GM12878 (cell line): ENCODE measurements around the gene PRDM16. TPM values are rescaled to one million over a fixed set of nuclear protein-coding genes. Genes with fewer than 3 reads are reported as not detected.

ENCODE experiments used
- ATAC-seq: fragments of 200-7000 bp; cut with Tn5 transposase; 3 replicates; pipeline ENCODE4 v1.9.1; 2020; ENCODE audit warnings: mild to moderate bottlenecking, moderate library complexity
- BruUV-seq: library from RNA; stranded (reverse); fragments of 400-500 nt; replicated peaks from 2 replicates; lab custom pipeline; 2021; lab: Mats Ljungman, UMichigan
- CTCF ChIA-PET: fragments of 300-600 bp; sonication (Branson Sonifier 250); formaldehyde crosslinking; extraction: SDS; loops from one replicate; lab custom pipeline; 2021; ENCODE audit warnings: inconsistent platforms; lab: Yijun Ruan, JAX
- POLR2A ChIA-PET: fragments of 350-600 bp; formaldehyde crosslinking; extraction: SDS; loops from one replicate; lab custom pipeline; 2021; ENCODE audit warnings: inconsistent platforms; lab: Charles Lee
- RAD21 ChIA-PET: fragments of 300-600 bp; sonication (Branson Sonifier 250); formaldehyde crosslinking; loops from one replicate; lab custom pipeline; 2023; ENCODE audit warnings: antibody characterized with exemption; ENCODE audit not compliant: unreplicated experiment; lab: Charles Lee
- SMC1A ChIA-PET: fragments of 300-600 bp; sonication (Branson Sonifier 250); formaldehyde crosslinking; loops from one replicate; lab custom pipeline; 2023; ENCODE audit not compliant: unreplicated experiment, uncharacterized antibody; lab: Charles Lee
- DNase-seq: peaks from one replicate; pipeline ENCODE4 v3.0.0-alpha.2; 2011; ENCODE audit warnings: low read depth, low spot score
- FAIRE-seq: peaks from 3 replicates; lab custom pipeline; 2011; peaks lifted over from hg19 to GRCh38; lab: Jason Lieb, UNC
- H2AFZ ChIP-seq: 2 replicates; pipeline ENCODE4 v1.6.0; 2011; ENCODE audit warnings: low read depth, low read length, control low read depth; ENCODE audit not compliant: control insufficient read depth
- H3K27ac ChIP-seq: 2 replicates; pipeline ENCODE4 v1.5.1; 2011; ENCODE audit warnings: control low read depth; ENCODE audit not compliant: control insufficient read depth, insufficient read depth
- H3K27me3 ChIP-seq, 2 experiments: replicated peaks in 1 of 2; 2 replicates each; pipeline versions ENCODE4 v1.6.0 to v1.6.1; 2011; ENCODE audit warnings: low read length in 1 of 2; ENCODE audit not compliant: control insufficient read depth in 2 of 2, insufficient read depth in 2 of 2
- H3K36me3 ChIP-seq, 2 experiments: 2 replicates each; pipeline ENCODE4 v1.5.1; 2011; ENCODE audit warnings: low read length in 1 of 2; ENCODE audit not compliant: control insufficient read depth in 2 of 2, insufficient read depth in 2 of 2
- H3K4me1 ChIP-seq: 2 replicates; pipeline ENCODE4 v1.6.1; 2011; ENCODE audit warnings: mild to moderate bottlenecking, low read length, moderate library complexity, mixed read lengths; ENCODE audit not compliant: control insufficient read depth, insufficient read depth
- H3K4me2 ChIP-seq: 2 replicates; pipeline ENCODE4 v1.6.0; 2011; ENCODE audit warnings: control low read depth; ENCODE audit not compliant: control insufficient read depth, insufficient read depth
- H3K4me3 ChIP-seq: fragments of 200-600 bp; sonication (generic); 2 replicates; pipeline ENCODE4 v1.5.1; 2016
- H3K79me2 ChIP-seq: 2 replicates; pipeline ENCODE4 v1.6.0; 2011; ENCODE audit warnings: low read length; ENCODE audit not compliant: control insufficient read depth, insufficient read depth
- H3K9ac ChIP-seq: 2 replicates; pipeline ENCODE4 v1.8.0; 2011; ENCODE audit warnings: low read length, control low read depth, mixed read lengths; ENCODE audit not compliant: control insufficient read depth, insufficient read depth
- H3K9me3 ChIP-seq: replicated peaks from 3 replicates; pipeline ENCODE4 v1.5.1; 2011; ENCODE audit warnings: mild to moderate bottlenecking, low read length; ENCODE audit not compliant: control insufficient read depth, insufficient read depth
- H4K20me1 ChIP-seq: 2 replicates; pipeline ENCODE4 v1.6.0; 2011; ENCODE audit not compliant: control insufficient read depth, insufficient read depth
- BHLHE40 ChIP-seq, 2 experiments: fragments of 450-650 bp in 1 of 2; IDR thresholded peaks; 2 replicates each; pipeline ENCODE4 v1.6.1; 2011 to 2017; ENCODE audit warnings: low read depth in 2 of 2, borderline replicate concordance in 1 of 2, improper control_type of control experiment in 1 of 2, low read length in 1 of 2, mild to moderate bottlenecking in 1 of 2
- ELK1 ChIP-seq: IDR thresholded peaks from 2 replicates; pipeline ENCODE4 v1.6.1; 2012; ENCODE audit warnings: low read depth, low read length, improper control_type of control experiment
- HDAC2 ChIP-seq: fragments of 200-600 bp; sonication (generic); IDR thresholded peaks from 2 replicates; pipeline ENCODE4 v1.6.1; 2017
- KDM1A ChIP-seq: fragments of 200-600 bp; sonication (generic); IDR thresholded peaks from 2 replicates; pipeline ENCODE4 v1.6.1; 2016; ENCODE audit warnings: borderline replicate concordance
- NR2F1 ChIP-seq: fragments of 450-650 bp; conservative IDR thresholded peaks from 2 replicates; pipeline ENCODE4 v1.6.1; 2017; ENCODE audit warnings: mild to moderate bottlenecking
- PRDM15 ChIP-seq: fragments of 450-650 bp; formaldehyde crosslinking; IDR thresholded peaks from 2 replicates; pipeline ENCODE4 v1.4.0; 2020; ENCODE audit warnings: mild to moderate bottlenecking, moderate library complexity
- SIX5 ChIP-seq: IDR thresholded peaks from 2 replicates; pipeline ENCODE4 v1.6.1; 2011; ENCODE audit warnings: mild to moderate bottlenecking, low read depth, low read length, moderate library complexity; ENCODE audit not compliant: severe bottlenecking
- SKIL ChIP-seq: fragments of 450-650 bp; IDR thresholded peaks from 2 replicates; pipeline ENCODE4 v1.6.1; 2017; ENCODE audit warnings: mild to moderate bottlenecking, low read depth, inconsistent platforms; ENCODE audit not compliant: poor library complexity, severe bottlenecking
- SP1 ChIP-seq: IDR thresholded peaks from one replicate; pipeline ENCODE4 v1.6.1; 2011; ENCODE audit warnings: low read depth, low read length
- SREBF2 ChIP-seq: IDR thresholded peaks from 2 replicates; pipeline ENCODE4 v1.6.1; 2012; ENCODE audit warnings: mild to moderate bottlenecking, low read length
- ZBED1 ChIP-seq: IDR thresholded peaks from 2 replicates; pipeline ENCODE4 v1.6.1; 2016; ENCODE audit warnings: borderline replicate concordance
- ZBTB11 ChIP-seq: fragments of 450-650 bp; formaldehyde crosslinking; IDR thresholded peaks from 2 replicates; pipeline ENCODE4 v1.5.0; 2022; ENCODE audit warnings: mild to moderate bottlenecking, missing genetic modification characterization
- ZNF622 ChIP-seq: fragments of 450-650 bp; IDR thresholded peaks from 2 replicates; pipeline ENCODE4 v1.6.1; 2017; ENCODE audit warnings: mild to moderate bottlenecking, inconsistent platforms
- whole genome bisulfite sequencing: methylation state at CpG from one replicate; pipeline ENCODE4 v1.1.6; 2016; ENCODE audit warnings: low lambda C conversion rate; ENCODE audit not compliant: insufficient replicate concordance, insufficient coverage; ENCODE audit errors: missing lambda C conversion rate; 5-methylcytosine and 5-hydroxymethylcytosine counted together
- in situ Hi-C: fragments of 300-500 bp; cut with MboI; formaldehyde crosslinking; loops from 9 replicates; pipeline ENCODE4 v1.14.3; 2018; ENCODE audit warnings: mixed read lengths
- intact Hi-C: fragments of 100-400 bp; cut with micrococcal nuclease; formaldehyde crosslinking; loops from one replicate; pipeline ENCODE4 v1.14.2; 2022; ENCODE audit not compliant: unreplicated experiment
- polyA plus RNA-seq, 11 experiments: library from polyadenylated mRNA; depleted of rRNA in 4 of 11; unstranded in 6 of 11; stranded (reverse) in 5 of 11; fragments of >200 nt; fragmentation: Nextera tagmentation in 4 of 11; fragmentation: Illumina TruSeq in 1 of 11; extraction: Ambion mirVana in 4 of 11; extraction: Trizol in 1 of 11; gene quantifications; 1 replicate in 1 of 11; 2 replicates in 10 of 11; pipeline versions ENCODE4 v1.2.1 to v1.2.3, GENCODE V29; 2011 to 2016; ENCODE audit warnings: inconsistent platforms in 2 of 11, missing spikeins in 2 of 11, low read depth in 1 of 11
- total RNA-seq, 4 experiments: library from RNA; depleted of rRNA in 3 of 4; stranded (reverse); fragments of >200 nt in 3 of 4; fragmentation: Illumina TruSeq in 1 of 4; extraction: Trizol in 1 of 4; gene quantifications; 2 replicates each; pipeline versions ENCODE4 v1.2.1 to v1.2.3, GENCODE V29; 2013 to 2021

The PRDM16 gene
- total and polyA plus RNA-seq, 10 of the 15 experiments (the other 5 are each of a cell fraction or from before 2014, with no cell fraction given), result 0.03 TPM; not detected in 9

- H3K4me1 ChIP-seq, result no peaks in the 10 kb centered on the region
- intact Hi-C loops (no loop called here), in situ Hi-C loops (no loop called here)
- no peak overlapping the region for H2AFZ ChIP-seq
- ChIA-PET SMC1A (no interaction called here), RAD21 (no interaction called here), POLR2A (no interaction called here), CTCF (no interaction called here)
- no peaks in the 10 kb centered on the region for H3K79me2 ChIP-seq
- H3K9ac ChIP-seq, result no peak overlapping the region
- no TSS peak for BruUV-seq
- H3K27me3 ChIP-seq, result no peaks in the 10 kb centered on the region
- no peaks in the 10 kb centered on the region for H4K20me1 ChIP-seq
- DNase-seq (no peak), FAIRE-seq (no peak), ATAC-seq (no peak)
- H3K4me2 ChIP-seq, result no peak overlapping the region
- no peak overlapping the region for H3K4me3 ChIP-seq
- no peaks in the 10 kb centered on the region for H3K36me3 ChIP-seq
- no peak overlapping the region for H3K27ac ChIP-seq
- WGBS, result 29% methylated on average over 18 of the region's 18 CpGs
- no peaks in the 10 kb centered on the region; the same call in 2 of the 3 replicates for H3K9me3 ChIP-seq
- TF ChIP-seq NR2F1, result no peak
- TF ChIP-seq ZBED1, result no peak
- no peak for TF ChIP-seq HDAC2
- no peak for TF ChIP-seq SKIL
- TF ChIP-seq SP1, result no peak
- no peak for TF ChIP-seq KDM1A
- TF ChIP-seq BHLHE40 (IDR thresholded peaks at IDR 0.05; ENCODE audit: borderline replicate concordance in 1 of 2, low read depth in 2 of 2, low read length in 1 of 2), result no peak
- TF ChIP-seq SIX5, result no peak
- TF ChIP-seq ZBTB11 (CRISPR knock-in tag), result no peak
- TF ChIP-seq PRDM15 (CRISPR knock-in tag), result no peak
- no peak for TF ChIP-seq ZNF622
- no peak for TF ChIP-seq ELK1
- no peak for TF ChIP-seq SREBF2
Observed at GRCh38 chr1:3337798-3338724, 269.1 kb downstream of the PRDM16 start.
